HEK293T (cell line): ENCODE data around the gene CTNNA2.

Experiments
- CTBP1 ChIP-seq: fragments of 450-650 bp; IDR thresholded peaks from 2 replicates; pipeline ENCODE4 v1.6.1; 2016; ENCODE audit warnings: borderline replicate concordance
- FOXA1 ChIP-seq: fragments of 450-650 bp; IDR thresholded peaks from 2 replicates; pipeline ENCODE4 v1.6.1; 2016; ENCODE audit warnings: mild to moderate bottlenecking
- FOXK2 ChIP-seq: fragments of 450-650 bp; IDR thresholded peaks from 2 replicates; pipeline ENCODE4 v1.6.1; 2016; ENCODE audit warnings: mild to moderate bottlenecking
- FOXM1 ChIP-seq: fragments of 450-650 bp; IDR thresholded peaks from 2 replicates; pipeline ENCODE4 v1.6.1; 2017; ENCODE audit warnings: mild to moderate bottlenecking, borderline replicate concordance
- L3MBTL2 ChIP-seq: fragments of 450-650 bp; conservative IDR thresholded peaks from 2 replicates; pipeline ENCODE4 v1.6.1; 2016; ENCODE audit warnings: mild to moderate bottlenecking
- NFRKB ChIP-seq: fragments of 450-650 bp; IDR thresholded peaks from 2 replicates; pipeline ENCODE4 v1.6.1; 2016; ENCODE audit warnings: mild to moderate bottlenecking, moderate library complexity
- PKNOX1 ChIP-seq: fragments of 450-650 bp; IDR thresholded peaks from 2 replicates; pipeline ENCODE4 v1.6.1; 2016
- SUZ12 ChIP-seq: fragments of 450-650 bp; IDR thresholded peaks from 2 replicates; pipeline ENCODE4 v1.6.1; 2016; ENCODE audit warnings: mild to moderate bottlenecking
- TARDBP ChIP-seq: fragments of 450-650 bp; IDR thresholded peaks from 2 replicates; pipeline ENCODE4 v1.6.1; 2016

GRCh38 chr2:80028051-80028450, 515.2 kb downstream of the CTNNA2 start:
- TF ChIP-seq L3MBTL2 (no peak), SUZ12 (no peak), PKNOX1 (no peak), NFRKB (no peak), CTBP1 (no peak), FOXK2 (no peak), FOXA1 (no peak), TARDBP (no peak), FOXM1 (no peak)
